LNCaP clone FGC (cell line): ENCODE data around the gene MARS1.

ENCODE experiments used
- DNase-seq: peaks from one replicate; pipeline ENCODE4 v3.0.0-alpha.2; 2011; ENCODE audit warnings: low read depth
- H3K4me3 ChIP-seq: 2 replicates; pipeline ENCODE4 v1.5.1; 2011; ENCODE audit warnings: mild to moderate bottlenecking, low read depth, low read length, control low read depth
- CTCF ChIP-seq: IDR thresholded peaks from 2 replicates; pipeline ENCODE4 v1.5.1; 2012; ENCODE audit warnings: mild to moderate bottlenecking; ENCODE audit not compliant: control insufficient read depth, insufficient read depth; ENCODE audit errors: extremely low read depth

The MARS1 gene

GRCh38 chr12:57549909-57550640, 62.2 kb downstream of the MARS1 start, which contains the start of gene KIF5A:
TSS of gene KIF5A (plus strand) at chr12:57550044. CDS start at chr12:57550272, 228 bp downstream.
- H3K4me3 ChIP-seq = no peak within 1 kb of the TSS
- no peak for DNase-seq
- TF ChIP-seq CTCF = no peak

GRCh38 chr12:57550641-57551549, 63.0 kb downstream of the MARS1 start:
- no peak for DNase-seq
- no peak for TF ChIP-seq CTCF
- no peak overlapping the region for H3K4me3 ChIP-seq

- TF ChIP-seq CTCF = no peak
- no peak for DNase-seq
- H3K4me3 ChIP-seq = no peak overlapping the region
Observed at GRCh38 chr12:57551637-57552305, 63.9 kb downstream of the MARS1 start.

- TF ChIP-seq CTCF = no peak
- DNase-seq = no peak
- H3K4me3 ChIP-seq = no peak overlapping the region
Observed at GRCh38 chr12:57552306-57552651, 64.4 kb downstream of the MARS1 start.

GRCh38 chr12:57552835-57553313, 65.0 kb downstream of the MARS1 start:
- no peak for DNase-seq
- no peak for TF ChIP-seq CTCF
- no peak overlapping the region for H3K4me3 ChIP-seq

- TF ChIP-seq CTCF = no peak
- H3K4me3 ChIP-seq = no peak overlapping the region
- no peak for DNase-seq
Observed at GRCh38 chr12:57553343-57554202, 65.7 kb downstream of the MARS1 start.
